ENCODE measurements around the gene MSLN. TPM values are rescaled to one million over a fixed set of nuclear protein-coding genes. Genes with fewer than 3 reads are reported as not detected.

Gene MSLN
- total and polyA plus RNA-seq, 2 of the 13 experiments (the other 11 are each of a cell fraction or from before 2014, with no cell fraction given), result 2.0 to 2.3 TPM

GRCh38 chr16:725041-725376 lies 35.5 kb upstream of the MSLN start:
- Histone ChIP-seq H2AFZ (ENCODE audit: low read length) (no peak overlapping the region), H3K27ac (ENCODE audit: extremely low read length, insufficient read depth, low read length) (no peak overlapping the region), H3K4me3 (replicated peaks in 1 of 3; ENCODE audit: insufficient read depth in 1 of 3, low read depth in 2 of 3, low read length in 3 of 3) (no peak overlapping the region), H3K4me1 (ENCODE audit: insufficient read depth, low read length) (peaks cover 23% of the 10 kb centered on the region), H3K27me3 (ENCODE audit: control insufficient read depth in 1 of 2, insufficient read depth in 2 of 2, low read length in 2 of 2) (peaks cover 0 to 3% of the 10 kb centered on the region in 2 experiments; a peak in 1 of 5 replicates), H3K9me3 (ENCODE audit: low read length) (no peaks in the 10 kb centered on the region), H3K79me2 (ENCODE audit: insufficient read depth, low read length) (no peaks in the 10 kb centered on the region), H4K20me1 (ENCODE audit: insufficient read depth, low read length) (no peaks in the 10 kb centered on the region), H3K4me2 (ENCODE audit: low read depth, low read length) (no peak overlapping the region), H3K9ac (ENCODE audit: insufficient read depth, low read depth, low read length) (no peak overlapping the region), H3K36me3 (replicated peaks in 1 of 2; ENCODE audit: control insufficient read depth in 1 of 2, insufficient read depth in 2 of 2, low read length in 2 of 2) (no peaks in the 10 kb centered on the region)
- FAIRE-seq (no peak), ATAC-seq (no peak), DNase-seq (ENCODE audit: low spot score) (no peak)
- in situ Hi-C loops (cut with HindIII; ENCODE audit: extremely low pct_ligation_motif_present, low pct_unique_long_range_greater_than_20kb) (no loop called here), intact Hi-C loops (cut with micrococcal nuclease; ENCODE audit: unreplicated experiment) (no loop called here)
- ChIA-PET POLR2A (interaction anchor here (2.2 to 2.6 kb wide), 2 partner anchors 9 to 16 kb away, joined by 7 to 14 read pairs; partner anchors contain the start of gene CIAO3), CTCF (ENCODE audit: low intra/inter-chr PET ratio, low total read pairs) (no interaction called here)
- TF ChIP-seq AGO2 (optimal IDR thresholded peaks at IDR 0.05; ENCODE audit: low read depth, low read length), result peak; percentile 67
- 0 out of 4 replicates have a peak, but pooled peaks of 1 of the 2 experiments have one; percentile 17 for TF ChIP-seq POLR2A (IDR thresholded peaks at IDR 0.05; ENCODE audit: insufficient read depth in 1 of 2, low read depth in 2 of 2, low read length in 2 of 2)
- no peak for TF ChIP-seq MEIS2 (CRISPR knock-in tag; IDR thresholded peaks at IDR 0.05)
- TF ChIP-seq AGO1 (IDR thresholded peaks at IDR 0.05; ENCODE audit: low read depth, low read length, poor library complexity, severe bottlenecking), result peak; percentile 52
- BruUV-seq (replicated peaks), result no TSS peak
- WGBS (ENCODE audit: low lambda C conversion rate), result 49% methylated on average over 6 of the region's 7 CpGs

DNA sequence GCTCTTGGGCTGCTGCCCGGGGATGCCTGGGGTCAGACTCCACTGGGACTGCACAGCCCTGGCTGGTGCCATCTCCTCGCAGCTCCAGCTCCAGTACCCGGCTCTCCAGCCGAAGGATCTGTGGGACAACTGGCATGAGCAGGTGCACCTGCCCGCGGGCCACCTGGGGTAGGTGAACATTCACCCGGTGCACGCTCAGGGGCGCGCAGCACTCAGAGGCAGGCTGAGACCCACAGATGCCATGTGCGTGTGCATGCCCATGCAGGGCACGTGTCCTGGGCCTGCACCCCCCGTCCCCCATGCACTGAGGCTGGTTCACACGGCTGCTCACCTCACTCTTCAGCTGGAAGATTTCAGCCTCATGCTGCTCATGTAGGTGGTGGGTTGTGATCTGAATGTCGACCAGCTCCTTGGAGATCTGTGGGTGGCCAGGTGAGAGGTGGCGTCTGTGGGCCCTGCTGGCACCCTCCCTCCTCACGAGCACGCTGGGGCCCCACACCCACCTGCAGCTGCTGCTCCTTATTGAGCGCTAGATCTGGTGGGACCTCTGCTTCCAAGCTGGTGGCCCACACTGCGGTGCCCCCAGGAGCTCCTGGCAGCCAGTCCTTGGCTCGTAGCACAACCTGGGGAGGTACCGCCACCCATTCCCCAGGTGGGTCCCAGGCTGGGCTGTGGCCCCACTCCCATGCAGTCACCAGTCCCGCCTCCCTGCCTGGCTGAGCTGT lies 34.9 kb upstream of the MSLN start:
- H3K4me1 ChIP-seq (ENCODE audit: insufficient read depth, low read length), result peaks cover 19% of the 10 kb centered on the region
- H3K79me2 ChIP-seq (ENCODE audit: insufficient read depth, low read length), result no peaks in the 10 kb centered on the region
- BruUV-seq (replicated peaks), result no TSS peak
- H3K27me3 ChIP-seq (ENCODE audit: control insufficient read depth in 1 of 2, insufficient read depth in 2 of 2, low read length in 2 of 2), result peaks cover 0 to 3% of the 10 kb centered on the region in 2 experiments; a peak in 1 of 5 replicates
- in situ Hi-C loops (cut with HindIII; ENCODE audit: extremely low pct_ligation_motif_present, low pct_unique_long_range_greater_than_20kb) (no loop called here), intact Hi-C loops (cut with micrococcal nuclease; ENCODE audit: unreplicated experiment) (no loop called here)
- no peaks in the 10 kb centered on the region for H3K36me3 ChIP-seq (replicated peaks in 1 of 2; ENCODE audit: control insufficient read depth in 1 of 2, insufficient read depth in 2 of 2, low read length in 2 of 2)
- FAIRE-seq (no peak), ATAC-seq (no peak), DNase-seq (ENCODE audit: low spot score) (no peak)
- no peak overlapping the region for H3K27ac ChIP-seq (ENCODE audit: extremely low read length, insufficient read depth, low read length)
- ChIA-PET CTCF (ENCODE audit: low intra/inter-chr PET ratio, low total read pairs) (no interaction called here), POLR2A (interaction anchor here (1.2 to 2.6 kb wide), 3 partner anchors 10 to 35 kb away, joined by 3 to 14 read pairs (median 7); partner anchors contain the start of genes CIAO3 and MSLN)
- H4K20me1 ChIP-seq (ENCODE audit: insufficient read depth, low read length), result no peaks in the 10 kb centered on the region
- H3K4me3 ChIP-seq (replicated peaks in 1 of 3; ENCODE audit: insufficient read depth in 1 of 3, low read depth in 2 of 3, low read length in 3 of 3), result no peak overlapping the region
- no peak overlapping the region for H2AFZ ChIP-seq (ENCODE audit: low read length)
- H3K4me2 ChIP-seq (ENCODE audit: low read depth, low read length), result no peak overlapping the region
- WGBS (ENCODE audit: low lambda C conversion rate), result 81% methylated on average over 3 of the region's 23 CpGs
- no peaks in the 10 kb centered on the region for H3K9me3 ChIP-seq (ENCODE audit: low read length)
- H3K9ac ChIP-seq (ENCODE audit: insufficient read depth, low read depth, low read length), result no peak overlapping the region
- TF ChIP-seq KDM2A (CRISPR knock-in tag; IDR thresholded peaks at IDR 0.05; ENCODE audit: borderline replicate concordance, low read depth), result peak; percentile 45; the same call in 1 of the 2 replicates
- TF ChIP-seq ZNF776 (CRISPR knock-in tag; IDR thresholded peaks at IDR 0.05), result 0 out of 2 replicates have a peak, but pooled peaks have one; percentile 0
- no peak for TF ChIP-seq JDP2 (CRISPR knock-in tag; IDR thresholded peaks at IDR 0.05; ENCODE audit: borderline replicate concordance)
- peak; percentile 6; the same call in 1 of the 2 replicates for TF ChIP-seq POLR2G (IDR thresholded peaks at IDR 0.05; ENCODE audit: low read depth, low read length)
- no peak for TF ChIP-seq KDM5B (CRISPR knock-in tag; IDR thresholded peaks at IDR 0.05; ENCODE audit: borderline replicate concordance)
- TF ChIP-seq AGO2 (optimal IDR thresholded peaks at IDR 0.05; ENCODE audit: low read depth, low read length), result peak; percentile 51
- TF ChIP-seq STAT6 (CRISPR knock-in tag; IDR thresholded peaks at IDR 0.05; ENCODE audit: borderline replicate concordance), result no peak
- TF ChIP-seq AGO1 (IDR thresholded peaks at IDR 0.05; ENCODE audit: low read depth, low read length, poor library complexity, severe bottlenecking), result peak; percentile 56
- 0 out of 2 replicates have a peak, but pooled peaks have one; percentile 4 for TF ChIP-seq NRL (CRISPR knock-in tag; IDR thresholded peaks at IDR 0.05; ENCODE audit: borderline replicate concordance)

All from HepG2 (cell line).